Gastrocnemius medialis (tissue), 4 donors: ENCODE data around the gene NFU1. TPM values are rescaled to one million over a fixed set of nuclear protein-coding genes. Genes with fewer than 3 reads are reported as not detected.

ENCODE experiments used
- ATAC-seq, 2 donors: fragments of 150-250 bp; one replicate each; pipeline ENCODE4 v1.9.1; 2016
- DNase-seq, 2 donors: peaks; one replicate each; pipeline ENCODE4 v3.0.0-alpha.2; 2019
- H3K27ac ChIP-seq, 4 donors: fragments of 200-600 bp; sonication (generic); 1 replicate in 1 of 4; 2 replicates in 3 of 4; pipeline ENCODE4 v1.5.1; 2016 to 2018; ENCODE audit warnings: mild to moderate bottlenecking in 2 of 4, moderate library complexity in 1 of 4
- H3K27me3 ChIP-seq, 3 donors: fragments of 200-600 bp; sonication (generic) in 2 of 3; 1 replicate in 1 of 3; 2 replicates in 2 of 3; pipeline versions ENCODE4 v1.5.1 to v1.6.0; 2016 to 2019; ENCODE audit warnings: mild to moderate bottlenecking in 1 of 3, moderate library complexity in 1 of 3
- H3K36me3 ChIP-seq, 2 donors: fragments of 200-600 bp; sonication (generic) in 1 of 2; one replicate each; pipeline ENCODE4 v1.5.1; 2017 to 2018
- H3K4me1 ChIP-seq, 2 donors: fragments of 200-600 bp; sonication (generic) in 1 of 2; one replicate each; pipeline ENCODE4 v1.5.1; 2016 to 2017; ENCODE audit warnings: mild to moderate bottlenecking in 2 of 2
- H3K4me3 ChIP-seq, 4 donors: fragments of 200-600 bp; sonication (generic) in 3 of 4; 1 replicate in 1 of 4; 2 replicates in 3 of 4; pipeline ENCODE4 v1.5.1; 2016 to 2019; ENCODE audit warnings: mild to moderate bottlenecking in 2 of 4
- H3K9me3 ChIP-seq, 3 donors: fragments of 200-600 bp; sonication (generic) in 2 of 3; 1 replicate in 1 of 3; 2 replicates in 2 of 3; pipeline ENCODE4 v1.5.1; 2016 to 2019
- CTCF ChIP-seq, 5 experiments: fragments of 450-650 bp in 3 of 5; fragments of 200-600 bp in 2 of 5; sonication (generic) in 2 of 5; IDR thresholded peaks in 4 of 5; conservative IDR thresholded peaks in 1 of 5; 1 replicate in 4 of 5; 2 replicates in 1 of 5; pipeline ENCODE4 v1.5.1; 2016 to 2019; ENCODE audit warnings: antibody characterized with exemption in 5 of 5, mild to moderate bottlenecking in 3 of 5, moderate library complexity in 3 of 5
- POLR2A ChIP-seq, 2 donors: fragments of 450-650 bp; IDR thresholded peaks; one replicate each; pipeline ENCODE4 v1.6.1; 2017; ENCODE audit warnings: antibody characterized with exemption in 2 of 2, mild to moderate bottlenecking in 2 of 2, moderate library complexity in 2 of 2
- in situ Hi-C, 4 donors: fragments of 200-750 bp; cut with MboI; loops; one replicate each; pipeline versions ENCODE4 v1.15.0 to v1.8.0; 2017; ENCODE audit warnings: low sequenced_read_pairs in 4 of 4
- intact Hi-C: fragments of 100-400 bp; cut with DNase I; formaldehyde crosslinking; loops from one replicate; pipeline ENCODE4 v1.15.1; 2023; ENCODE audit warnings: low total_unique reads
- total RNA-seq, 4 donors: library from RNA; depleted of rRNA; stranded (reverse); fragments of >200 nt; gene quantifications; one replicate each; pipeline versions ENCODE4 v1.1.0 to v1.2.3, GENCODE V29; 2016

The NFU1 gene
- total RNA-seq, 4 donors from 2014 or later: 41.4 to 73.1 (median 68.1) TPM

- in situ Hi-C loops: no loop called here
- DNase-seq: no peak
- TF ChIP-seq POLR2A (IDR thresholded peaks at IDR 0.05) (no peak), CTCF (IDR thresholded peaks at IDR 0.05 in 4 of 5, conservative IDR thresholded peaks at IDR 0.05 in 1 of 5) (no peak)
- H3K4me1 ChIP-seq: peaks cover 9 to 19% of the 10 kb centered on the region in 2 donors
- H3K27me3 ChIP-seq: no peaks in the 10 kb centered on the region
- no peak for ATAC-seq
- H3K9me3 ChIP-seq: no peaks in the 10 kb centered on the region
- H3K27ac ChIP-seq: no peak overlapping the region
- H3K36me3 ChIP-seq: no peaks in the 10 kb centered on the region
- H3K4me3 ChIP-seq: no peak overlapping the region
- intact Hi-C loops: loop anchor here (10.0 kb wide), 1 partner anchor 1127 kb away; the partner anchor contains the start of gene PPP3R1
Measured at GRCh38 chr2:69381337-69381737, 55.9 kb downstream of the NFU1 start.

GRCh38 chr2:69380072-69380917, 56.9 kb downstream of the NFU1 start:
- H3K4me3 ChIP-seq: no peak overlapping the region
- H3K9me3 ChIP-seq: no peaks in the 10 kb centered on the region
- H3K27ac ChIP-seq: no peak overlapping the region
- H3K27me3 ChIP-seq: no peaks in the 10 kb centered on the region
- intact Hi-C loops: loop anchor here (10.0 kb wide), 1 partner anchor 1125 kb away; the partner anchor contains the start of gene PPP3R1
- DNase-seq: no peak
- H3K36me3 ChIP-seq: no peaks in the 10 kb centered on the region
- ATAC-seq: no peak
- peaks cover 0 to 13% of the 10 kb centered on the region in 2 donors for H3K4me1 ChIP-seq
- in situ Hi-C loops: no loop called here
- no peak for TF ChIP-seq CTCF (IDR thresholded peaks at IDR 0.05 in 4 of 5, conservative IDR thresholded peaks at IDR 0.05 in 1 of 5)
- TF ChIP-seq POLR2A (IDR thresholded peaks at IDR 0.05): no peak

GRCh38 chr2:69376403-69376802, 60.8 kb downstream of the NFU1 start:
- no peaks in the 10 kb centered on the region for H3K9me3 ChIP-seq
- intact Hi-C loops: no loop called here
- DNase-seq: no peak
- in situ Hi-C loops: no loop called here
- TF ChIP-seq POLR2A (IDR thresholded peaks at IDR 0.05) (no peak), CTCF (IDR thresholded peaks at IDR 0.05 in 4 of 5, conservative IDR thresholded peaks at IDR 0.05 in 1 of 5) (no peak)
- no peak for ATAC-seq
- no peak overlapping the region for H3K27ac ChIP-seq
- H3K4me1 ChIP-seq: peaks cover 0 to 4% of the 10 kb centered on the region in 2 donors
- H3K36me3 ChIP-seq: peaks cover 0 to 14% of the 10 kb centered on the region in 2 donors
- H3K4me3 ChIP-seq: no peak overlapping the region
- H3K27me3 ChIP-seq: no peaks in the 10 kb centered on the region

- DNase-seq (no peak), ATAC-seq (peak; percentile 69 to 90)
- H3K4me3 ChIP-seq: no peak overlapping the region
- no peaks in the 10 kb centered on the region for H3K9me3 ChIP-seq
- intact Hi-C loops (no loop called here), in situ Hi-C loops (no loop called here)
- peaks cover 0 to 4% of the 10 kb centered on the region in 2 donors for H3K4me1 ChIP-seq
- peaks cover 0 to 15% of the 10 kb centered on the region in 2 donors for H3K36me3 ChIP-seq
- TF ChIP-seq POLR2A (IDR thresholded peaks at IDR 0.05) (no peak), CTCF (IDR thresholded peaks at IDR 0.05 in 4 of 5, conservative IDR thresholded peaks at IDR 0.05 in 1 of 5) (peak; percentile 33 to 72 (median 49))
- H3K27me3 ChIP-seq: no peaks in the 10 kb centered on the region
- H3K27ac ChIP-seq: no peak overlapping the region
Measured at GRCh38 chr2:69375494-69376353, 61.5 kb downstream of the NFU1 start.
